ENCODE results near the gene MORC2. TPM values are rescaled to one million over a fixed set of nuclear protein-coding genes. Genes with fewer than 3 reads are reported as not detected.

MORC2 gene
- total RNA-seq, 4 donors from 2014 or later, result 19.4 to 21.6 (median 20.9) TPM

DNA sequence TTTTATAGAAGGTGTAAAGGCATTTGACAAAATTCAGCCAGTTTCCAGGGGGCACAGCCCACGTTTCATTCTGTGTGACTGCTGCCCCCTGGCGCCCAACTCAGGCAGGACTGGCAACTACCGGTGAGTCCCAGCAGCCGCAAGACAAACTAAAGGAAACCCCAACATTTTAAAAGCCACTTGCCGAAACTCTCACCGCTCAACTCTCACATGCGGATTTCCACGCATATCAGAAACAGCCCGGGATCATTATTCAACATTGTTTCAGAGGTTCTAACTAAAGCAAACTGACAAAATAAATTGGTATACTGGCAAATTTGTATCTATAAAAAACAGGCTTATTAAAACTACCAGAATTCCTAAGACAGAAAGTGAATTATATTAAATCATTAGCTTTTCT lies 48.2 kb downstream of the MORC2 start:
- TF ChIP-seq, protein P1, sequence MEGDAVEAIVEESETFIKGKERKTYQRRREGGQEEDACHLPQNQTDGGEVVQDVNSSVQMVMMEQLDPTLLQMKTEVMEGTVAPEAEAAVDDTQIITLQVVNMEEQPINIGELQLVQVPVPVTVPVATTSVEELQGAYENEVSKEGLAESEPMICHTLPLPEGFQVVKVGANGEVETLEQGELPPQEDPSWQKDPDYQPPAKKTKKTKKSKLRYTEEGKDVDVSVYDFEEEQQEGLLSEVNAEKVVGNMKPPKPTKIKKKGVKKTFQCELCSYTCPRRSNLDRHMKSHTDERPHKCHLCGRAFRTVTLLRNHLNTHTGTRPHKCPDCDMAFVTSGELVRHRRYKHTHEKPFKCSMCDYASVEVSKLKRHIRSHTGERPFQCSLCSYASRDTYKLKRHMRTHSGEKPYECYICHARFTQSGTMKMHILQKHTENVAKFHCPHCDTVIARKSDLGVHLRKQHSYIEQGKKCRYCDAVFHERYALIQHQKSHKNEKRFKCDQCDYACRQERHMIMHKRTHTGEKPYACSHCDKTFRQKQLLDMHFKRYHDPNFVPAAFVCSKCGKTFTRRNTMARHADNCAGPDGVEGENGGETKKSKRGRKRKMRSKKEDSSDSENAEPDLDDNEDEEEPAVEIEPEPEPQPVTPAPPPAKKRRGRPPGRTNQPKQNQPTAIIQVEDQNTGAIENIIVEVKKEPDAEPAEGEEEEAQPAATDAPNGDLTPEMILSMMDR (IDR thresholded peaks at IDR 0.05; ENCODE audit: low read depth), result no peak

DNA sequence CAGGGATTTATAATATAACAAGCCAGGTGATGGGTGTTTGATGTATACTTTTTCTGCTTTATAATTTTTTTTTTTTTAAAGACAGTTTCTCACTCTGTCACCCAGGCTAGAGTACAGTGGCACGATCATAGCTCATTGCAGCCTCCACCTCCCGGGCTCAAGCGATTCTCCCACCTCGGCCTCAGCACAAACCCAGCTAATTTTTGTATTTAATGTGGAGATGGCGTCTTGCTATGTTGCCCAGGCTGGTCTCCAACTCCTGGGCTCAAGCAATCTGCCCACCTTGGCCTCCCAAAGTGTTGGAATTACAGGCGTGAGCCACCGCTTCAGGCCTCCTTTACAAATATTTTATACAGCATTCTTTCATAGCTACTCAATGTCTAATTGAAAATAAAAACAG lies 48.6 kb downstream of the MORC2 start:
- TF ChIP-seq, protein P1 (IDR thresholded peaks at IDR 0.05; ENCODE audit: low read depth), result no peak

DNA sequence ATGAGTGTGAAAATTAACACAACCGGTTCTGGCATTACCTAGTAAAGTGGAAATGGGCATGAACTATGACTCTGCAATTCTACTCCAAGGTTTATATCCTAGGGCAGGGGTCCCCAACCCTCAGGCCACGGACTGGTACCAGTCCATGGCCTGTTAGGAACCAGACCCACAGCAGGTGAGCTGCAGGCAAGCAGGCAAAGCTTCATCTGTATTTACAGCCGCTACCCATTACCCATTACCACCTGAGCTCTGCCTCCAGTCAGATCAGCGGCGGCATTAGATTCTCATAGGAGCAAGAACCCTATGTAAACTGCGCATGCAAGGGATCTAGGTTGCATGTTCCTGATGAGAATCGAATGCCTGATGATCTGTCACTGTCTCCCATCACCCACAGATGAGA lies 49.8 kb downstream of the MORC2 start:
- TF ChIP-seq, protein P1 (IDR thresholded peaks at IDR 0.05; ENCODE audit: low read depth), result no peak

DNA sequence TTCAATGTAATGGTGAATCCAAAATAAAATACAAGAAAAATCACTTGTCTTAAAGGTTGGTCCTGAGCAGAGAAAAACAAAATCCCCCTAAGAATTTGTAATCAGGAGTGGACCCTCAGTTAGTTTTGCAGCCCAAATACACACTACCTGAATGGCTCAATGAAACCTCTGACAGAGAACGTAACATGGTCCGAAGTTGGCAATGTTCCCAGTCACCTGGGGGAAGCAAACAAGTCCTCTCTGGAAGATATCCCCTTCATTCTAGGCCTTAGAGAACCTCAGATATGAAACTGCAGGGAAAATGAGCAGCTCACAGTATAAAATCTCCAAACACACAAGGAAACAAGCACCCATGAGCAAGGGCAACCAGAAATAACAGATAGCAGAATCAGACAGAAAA lies 58.2 kb downstream of the MORC2 start:
- TF ChIP-seq, protein P1 (IDR thresholded peaks at IDR 0.05; ENCODE audit: low read depth), result no peak

DNA sequence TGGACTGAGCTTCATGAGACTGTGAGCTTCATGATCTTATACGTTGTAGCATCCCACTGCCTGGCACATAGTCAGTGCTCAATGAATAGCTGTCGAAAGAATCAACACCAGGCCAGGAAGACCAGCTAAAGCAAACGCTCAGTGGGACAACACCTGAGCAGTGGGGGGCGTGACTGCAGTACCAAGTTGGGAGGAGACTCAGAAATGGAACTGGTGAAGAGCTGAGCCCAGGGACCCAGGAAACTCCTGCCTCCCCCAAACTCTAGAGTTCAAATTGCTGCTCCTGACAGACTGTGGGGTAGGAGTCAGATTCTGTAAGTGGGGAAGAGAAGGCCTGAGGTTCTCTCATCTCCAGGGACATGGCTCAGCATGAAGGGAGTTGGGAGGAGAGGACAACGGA lies 59.3 kb downstream of the MORC2 start:
- TF ChIP-seq, protein P1 (IDR thresholded peaks at IDR 0.05; ENCODE audit: low read depth), result no peak

DNA sequence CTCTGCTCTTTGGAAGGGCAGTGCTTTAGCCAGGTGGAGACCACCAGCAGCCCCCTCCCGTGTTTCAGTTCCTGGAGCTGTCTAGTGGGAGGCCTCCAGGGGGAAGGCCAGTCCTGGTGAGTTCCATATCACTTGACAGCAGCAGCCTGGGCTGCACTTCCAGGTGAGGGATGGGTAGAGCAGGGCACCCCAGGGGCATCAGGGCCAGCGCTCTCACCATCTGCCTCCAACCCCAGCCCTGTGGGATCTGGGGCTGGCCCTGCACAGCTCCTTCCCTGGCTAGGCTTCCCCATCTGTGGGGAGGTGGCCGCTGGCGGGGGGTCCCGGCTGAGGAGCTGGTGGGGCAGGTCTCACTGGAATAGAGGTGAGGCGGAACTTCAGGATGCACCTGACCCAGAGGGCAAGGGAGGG lies 60.5 kb downstream of the MORC2 start:
- TF ChIP-seq, protein P1 (IDR thresholded peaks at IDR 0.05; ENCODE audit: low read depth), result no peak

DNA sequence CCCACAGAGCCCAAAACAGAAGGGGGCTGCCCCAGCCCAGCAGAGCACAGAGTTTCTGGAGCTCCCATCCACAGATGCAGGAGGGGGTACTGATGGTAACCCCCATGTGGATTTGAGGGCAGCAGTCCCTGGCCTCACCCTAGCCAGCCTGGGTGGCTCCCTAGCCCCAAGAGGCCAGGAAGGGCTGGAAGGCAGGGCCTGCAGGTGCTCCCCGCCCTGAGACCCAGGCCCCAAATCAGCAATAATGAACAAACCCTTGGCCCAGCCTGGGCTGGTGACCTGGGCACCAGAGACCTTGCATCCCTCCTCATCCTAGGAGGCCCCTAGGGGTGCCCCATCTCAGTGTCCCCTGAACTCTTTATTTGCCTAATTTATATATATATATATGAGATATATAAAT lies 61.6 kb downstream of the MORC2 start:
- TF ChIP-seq, protein P1 (IDR thresholded peaks at IDR 0.05; ENCODE audit: low read depth), result no peak
